PC-3 (cell line): ENCODE data around the gene TEAD1. TPM values are rescaled to one million over a fixed set of nuclear protein-coding genes. Genes with fewer than 3 reads are reported as not detected.

Experiments used
- ATAC-seq: fragments of 200-7000 bp; cut with Tn5 transposase; 2 replicates; pipeline ENCODE4 v1.9.1; 2020; ENCODE audit warnings: mild to moderate bottlenecking, moderate library complexity
- BruUV-seq: library from RNA; stranded (reverse); fragments of 400-500 nt; replicated peaks from 2 replicates; lab custom pipeline; 2021; lab: Mats Ljungman, UMichigan
- CTCF ChIA-PET: fragments of 300-600 bp; sonication (Branson Sonifier 250); formaldehyde crosslinking; loops from one replicate; lab custom pipeline; 2022; ENCODE audit warnings: antibody characterized with exemption; lab: Charles Lee
- POLR2A ChIA-PET: fragments of 300-600 bp; sonication (Branson Sonifier 250); formaldehyde crosslinking; loops from one replicate; lab custom pipeline; 2022; ENCODE audit warnings: antibody characterized with exemption; ENCODE audit not compliant: unreplicated experiment; lab: Charles Lee
- DNase-seq: peaks from one replicate; pipeline ENCODE4 v3.0.0-alpha.2; 2015
- H2AFZ ChIP-seq: fragments of 300-600 bp; sonication (generic); 2 replicates; pipeline ENCODE4 v1.6.0; 2016; ENCODE audit warnings: antibody characterized with exemption, low read length
- H3F3A ChIP-seq: fragments of 300-600 bp; sonication (generic); one replicate; pipeline ENCODE4 v1.6.0; 2017; ENCODE audit warnings: antibody characterized with exemption, low read length, control low read depth, mild to moderate bottlenecking; ENCODE audit not compliant: unreplicated experiment
- H3K27ac ChIP-seq: fragments of 300-600 bp; sonication (generic); 2 replicates; pipeline ENCODE4 v1.5.1; 2016; ENCODE audit warnings: mild to moderate bottlenecking, low read length
- H3K27me3 ChIP-seq: fragments of 300-600 bp; sonication (generic); 2 replicates; pipeline ENCODE4 v1.6.1; 2016; ENCODE audit warnings: low read length, mixed read lengths
- H3K36me3 ChIP-seq: fragments of 300-600 bp; sonication (generic); 2 replicates; pipeline ENCODE4 v1.6.1; 2016; ENCODE audit warnings: low read depth, mixed run types, low read length, mixed read lengths
- H3K4me1 ChIP-seq: fragments of 300-600 bp; sonication (generic); 2 replicates; pipeline ENCODE4 v1.5.1; 2016; ENCODE audit warnings: low read length; ENCODE audit not compliant: insufficient read depth
- H3K4me2 ChIP-seq: fragments of 300-600 bp; sonication (generic); 2 replicates; pipeline ENCODE4 v1.6.0; 2016; ENCODE audit warnings: low read length
- H3K4me3 ChIP-seq: fragments of 300-600 bp; sonication (generic); 2 replicates; pipeline ENCODE4 v1.5.1; 2016; ENCODE audit warnings: mild to moderate bottlenecking, low read length, mixed read lengths
- H3K79me2 ChIP-seq: fragments of 300-600 bp; sonication (generic); 2 replicates; pipeline ENCODE4 v1.6.1; 2017; ENCODE audit warnings: low read length, mixed read lengths
- H3K9ac ChIP-seq: fragments of 300-600 bp; sonication (generic); 2 replicates; pipeline ENCODE4 v1.6.0; 2016; ENCODE audit warnings: mild to moderate bottlenecking, low read length
- H3K9me2 ChIP-seq: fragments of 300-600 bp; sonication (generic); replicated peaks from 2 replicates; pipeline ENCODE4 v1.6.1; 2016; ENCODE audit warnings: mixed run types, low read length, mixed read lengths
- H3K9me3 ChIP-seq: fragments of 300-600 bp; sonication (generic); 2 replicates; pipeline ENCODE4 v1.6.1; 2016; ENCODE audit warnings: low read length, mixed read lengths
- H4K20me1 ChIP-seq: fragments of 300-600 bp; sonication (generic); 2 replicates; pipeline ENCODE4 v1.6.1; 2016; ENCODE audit warnings: low read length, mixed read lengths
- CTCF ChIP-seq: fragments of 300-600 bp; sonication (generic); conservative IDR thresholded peaks from 2 replicates; pipeline ENCODE4 v1.5.1; 2017; ENCODE audit warnings: antibody characterized with exemption, low read depth, mild to moderate bottlenecking, low read length
- EZH2 ChIP-seq: fragments of 300-600 bp; sonication (generic); IDR thresholded peaks from one replicate; pipeline ENCODE4 v1.6.1; 2017; ENCODE audit warnings: antibody characterized with exemption, mild to moderate bottlenecking, low read length; ENCODE audit not compliant: unreplicated experiment
- EZH2phosphoT487 ChIP-seq: fragments of 300-600 bp; sonication (generic); IDR thresholded peaks from 2 replicates; pipeline ENCODE4 v1.6.1; 2018; ENCODE audit warnings: mild to moderate bottlenecking, antibody characterized with exemption, low read length, borderline replicate concordance
- intact Hi-C: fragments of 100-400 bp; cut with micrococcal nuclease; formaldehyde crosslinking; loops from 2 replicates; pipeline ENCODE4 v1.9.0; 2023
- total RNA-seq: library from RNA; depleted of rRNA; stranded (reverse); fragments of >200 nt; gene quantifications from 2 replicates; pipeline ENCODE4 v1.2.3, GENCODE V29; 2014

The TEAD1 gene
- total RNA-seq, 1 experiment from 2014 or later: 70.2 TPM

GRCh38 chr11:12900496-12900895, 226.3 kb downstream of the TEAD1 start:
- Histone ChIP-seq H2AFZ (no peak overlapping the region), H3K36me3 (peaks cover 24% of the 10 kb centered on the region; the same call in 1 of the 2 replicates), H3K9me2 (no peaks in the 10 kb centered on the region), H3K27ac (peak overlapping the region; percentile 84), H3F3A (peaks cover 11% of the 10 kb centered on the region), H3K27me3 (no peaks in the 10 kb centered on the region), H4K20me1 (no peaks in the 10 kb centered on the region), H3K9me3 (no peaks in the 10 kb centered on the region), H3K79me2 (peaks cover 8% of the 10 kb centered on the region; the same call in 1 of the 2 replicates), H3K4me2 (peak overlapping the region; percentile 41), H3K4me3 (no peak overlapping the region), H3K9ac (no peak overlapping the region), H3K4me1 (peaks cover 45% of the 10 kb centered on the region)
- ATAC-seq (peak; percentile 36), DNase-seq (peak; percentile 89)
- no TSS peak for BruUV-seq
- POLR2A ChIA-PET: no interaction called here
- no peak for TF ChIP-seq CTCF
- no peak for TF ChIP-seq EZH2phosphoT487
- TF ChIP-seq EZH2: no peak
- intact Hi-C loops: loop anchor here (5.0 kb wide), 1 partner anchor 488 kb away; no protein-coding TSS in a partner anchor
- CTCF ChIA-PET: no interaction called here

GRCh38 chr11:12901272-12901671, 227.1 kb downstream of the TEAD1 start:
- TF ChIP-seq EZH2 (no peak), EZH2phosphoT487 (no peak), CTCF (no peak)
- ChIA-PET POLR2A (no interaction called here), CTCF (no interaction called here)
- no peaks in the 10 kb centered on the region for H3K9me2 ChIP-seq
- peak overlapping the region; percentile 84 for H3K27ac ChIP-seq
- H3F3A ChIP-seq: peaks cover 11% of the 10 kb centered on the region
- peak overlapping the region; percentile 11; the same call in 1 of the 2 replicates for H3K9ac ChIP-seq
- DNase-seq: no peak
- H3K4me3 ChIP-seq: no peak overlapping the region
- H2AFZ ChIP-seq: no peak overlapping the region
- H3K36me3 ChIP-seq: peaks cover 24% of the 10 kb centered on the region; the same call in 1 of the 2 replicates
- no peak; the same call in 1 of the 2 replicates for ATAC-seq
- intact Hi-C loops: loop anchor here (5.0 kb wide), 1 partner anchor 489 kb away; no protein-coding TSS in a partner anchor
- peaks cover 8% of the 10 kb centered on the region; the same call in 1 of the 2 replicates for H3K79me2 ChIP-seq
- no peaks in the 10 kb centered on the region for H4K20me1 ChIP-seq
- H3K9me3 ChIP-seq: no peaks in the 10 kb centered on the region
- BruUV-seq: no TSS peak
- peaks cover 45% of the 10 kb centered on the region for H3K4me1 ChIP-seq
- H3K27me3 ChIP-seq: no peaks in the 10 kb centered on the region
- peak overlapping the region; percentile 41 for H3K4me2 ChIP-seq

- H3K27ac ChIP-seq: peak overlapping the region; percentile 84
- peak overlapping the region; percentile 41 for H3K4me2 ChIP-seq
- ChIA-PET CTCF (no interaction called here), POLR2A (no interaction called here)
- peak overlapping the region; percentile 11; the same call in 1 of the 2 replicates for H3K9ac ChIP-seq
- no peak for TF ChIP-seq CTCF
- no peak for TF ChIP-seq EZH2phosphoT487
- TF ChIP-seq EZH2: no peak
- no peak overlapping the region for H2AFZ ChIP-seq
- peak; percentile 87 for DNase-seq
- H3K9me2 ChIP-seq: no peaks in the 10 kb centered on the region
- H4K20me1 ChIP-seq: 0 out of 2 replicates have a peak, but pooled peaks cover 2% of the 10 kb centered on the region
- H3K79me2 ChIP-seq: peaks cover 8% of the 10 kb centered on the region; the same call in 1 of the 2 replicates
- ATAC-seq: peak; percentile 81
- H3K9me3 ChIP-seq: no peaks in the 10 kb centered on the region
- BruUV-seq: no TSS peak
- intact Hi-C loops: loop anchor here (5.0 kb wide), 1 partner anchor 490 kb away; no protein-coding TSS in a partner anchor
- H3F3A ChIP-seq: peaks cover 11% of the 10 kb centered on the region
- H3K27me3 ChIP-seq: no peaks in the 10 kb centered on the region
- peaks cover 50% of the 10 kb centered on the region for H3K4me1 ChIP-seq
- H3K36me3 ChIP-seq: peaks cover 24% of the 10 kb centered on the region; the same call in 1 of the 2 replicates
- no peak overlapping the region for H3K4me3 ChIP-seq
Measured at GRCh38 chr11:12901874-12902481, 227.8 kb downstream of the TEAD1 start.
